HG03025 (cell line): ENCODE measurements around the gene TBC1D22A.
"Not testable (repeated sequence)": the region's sequence is repeated elsewhere in the genome, so short reads cannot be mapped to it uniquely, and the experiment has no call there.

Experiments used
- ATAC-seq: cut with Tn5 transposase; IDR thresholded peaks from one replicate; pipeline ENCODE4 v1.9.1; 2021; ENCODE audit warnings: mild to moderate bottlenecking, moderate library complexity; ENCODE audit not compliant: unreplicated experiment, low FRiP score

Gene TBC1D22A

GRCh38 chr22:46770151-46770641, 7.7 kb downstream of the TBC1D22A start:
- ATAC-seq: no peak

GRCh38 chr22:46770726-46771125, 8.3 kb downstream of the TBC1D22A start:
- ATAC-seq: no peak

DNA sequence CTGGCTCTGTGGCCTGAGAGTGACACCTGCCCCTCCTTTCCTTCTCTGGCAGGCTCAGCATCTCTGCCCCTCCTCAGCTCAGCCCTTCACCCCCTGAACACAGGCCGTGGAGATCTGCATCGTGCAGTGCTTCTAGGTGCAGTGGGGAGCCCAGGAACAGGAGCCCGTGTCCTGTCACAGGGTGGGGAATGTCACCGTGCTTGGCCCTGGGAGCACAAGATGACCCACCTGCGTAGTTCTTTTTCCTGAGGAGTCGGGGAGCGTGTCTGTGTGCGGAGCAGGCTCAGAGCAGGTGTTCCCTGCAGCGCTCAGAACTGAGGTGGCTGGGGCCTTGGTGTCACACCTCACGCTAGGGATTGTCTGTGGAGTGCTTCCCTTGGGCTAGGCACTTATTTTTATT, 10.6 kb downstream of the TBC1D22A start:
- ATAC-seq: no peak

GRCh38 chr22:46774253-46774979, 12.0 kb downstream of the TBC1D22A start:
- no peak for ATAC-seq

DNA sequence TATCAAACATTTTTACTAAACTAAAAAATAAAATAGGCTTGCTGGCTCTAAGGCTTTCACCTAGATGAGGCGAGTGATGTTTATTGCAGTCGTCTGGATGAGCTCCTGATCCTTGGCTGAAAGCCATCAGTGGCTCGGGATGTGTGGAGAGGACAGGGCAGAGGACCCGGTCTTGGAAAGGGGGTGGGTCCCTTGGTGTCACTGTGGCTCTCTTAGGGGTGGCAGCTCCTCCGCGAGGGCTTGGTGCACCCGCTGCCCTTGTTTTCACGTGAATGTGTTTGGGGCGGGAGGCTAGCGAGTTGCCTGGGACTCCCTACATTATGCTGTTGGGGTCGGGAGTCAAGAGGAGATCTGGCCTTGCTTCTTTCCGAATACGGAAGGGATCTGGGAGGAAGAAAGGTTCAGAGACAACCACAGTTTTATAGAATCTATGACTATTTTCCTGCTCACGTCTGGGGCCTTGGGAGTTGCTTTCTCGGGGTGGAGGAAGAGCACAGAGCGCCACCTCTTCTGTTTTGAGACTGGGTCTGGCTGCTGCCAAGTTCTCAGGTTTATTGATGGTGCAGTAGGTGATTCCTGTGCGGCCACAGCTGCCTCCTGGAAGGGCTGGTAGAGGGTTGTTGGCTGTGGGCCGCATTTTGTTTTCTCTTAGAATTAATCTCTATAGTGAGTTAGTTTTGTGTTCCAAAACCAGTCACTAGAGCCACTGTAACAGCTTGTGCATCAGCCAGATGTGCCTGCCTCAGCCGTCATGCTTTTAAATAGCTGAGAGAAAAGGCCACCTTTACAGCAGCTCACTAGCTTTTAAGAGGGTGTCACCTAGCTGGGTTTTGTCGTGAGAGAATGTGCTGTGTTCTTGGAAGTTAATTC, 12.8 kb downstream of the TBC1D22A start:
- no peak for ATAC-seq

GRCh38 chr22:46775850-46776826, 13.7 kb downstream of the TBC1D22A start:
- ATAC-seq: no peak

DNA sequence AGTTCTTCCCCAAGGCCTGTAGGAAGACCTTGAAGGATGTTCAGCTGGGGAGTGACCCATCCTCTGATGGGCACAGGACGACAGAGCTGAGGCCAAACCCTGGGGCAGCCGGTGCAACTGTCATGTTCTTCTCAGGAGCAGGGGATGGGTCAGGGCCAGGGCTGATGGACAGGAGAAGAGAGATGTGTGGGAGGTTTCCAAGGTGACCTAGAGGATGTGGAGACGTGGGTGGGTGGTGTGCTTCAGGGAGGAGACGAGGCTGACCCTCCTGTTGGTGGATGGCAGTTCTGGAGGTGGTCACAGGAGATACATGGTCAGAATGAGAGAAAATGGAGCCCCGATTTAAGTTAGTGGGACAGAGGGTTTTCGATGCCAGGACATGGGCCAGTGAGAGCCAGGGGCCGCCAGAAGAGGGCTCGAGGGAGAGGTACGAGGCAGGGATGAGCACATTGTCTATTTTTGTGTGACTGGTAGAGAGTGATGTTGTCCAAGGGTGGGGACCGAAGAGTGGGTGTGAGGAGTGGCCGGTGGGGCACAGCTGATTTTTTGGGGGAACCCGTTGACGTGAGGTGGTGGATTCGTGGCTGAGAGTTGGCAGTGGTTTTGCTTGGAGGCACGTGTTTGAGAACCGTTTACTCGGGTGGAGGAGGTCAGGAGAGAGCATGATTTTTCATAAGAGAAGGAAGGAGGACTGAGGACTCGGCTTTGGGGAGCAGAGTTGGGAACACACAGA, 14.6 kb downstream of the TBC1D22A start:
- ATAC-seq: no peak

- no peak for ATAC-seq
These were observed 15.1 kb downstream of the TBC1D22A start for GRCh38 chr22:46777609-46777970.

DNA sequence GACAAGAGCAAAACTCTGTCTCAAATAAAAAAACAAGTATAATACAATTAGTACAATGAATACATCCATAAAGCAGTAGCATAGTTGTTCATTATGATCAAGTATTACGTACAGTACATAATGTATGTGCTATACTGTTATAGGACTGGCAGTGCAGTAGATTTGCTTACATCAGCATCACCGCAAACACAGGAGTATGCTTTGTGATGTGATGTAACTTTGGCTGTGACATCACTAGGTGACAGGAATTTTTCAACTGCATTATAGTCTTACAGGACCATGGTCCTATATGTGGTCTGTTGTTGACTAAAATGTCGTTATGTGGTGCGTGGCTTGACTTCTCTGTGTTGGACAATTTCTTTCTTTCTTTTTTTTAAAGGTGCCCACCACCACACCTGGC, 16.6 kb downstream of the TBC1D22A start:
- no peak for ATAC-seq

DNA sequence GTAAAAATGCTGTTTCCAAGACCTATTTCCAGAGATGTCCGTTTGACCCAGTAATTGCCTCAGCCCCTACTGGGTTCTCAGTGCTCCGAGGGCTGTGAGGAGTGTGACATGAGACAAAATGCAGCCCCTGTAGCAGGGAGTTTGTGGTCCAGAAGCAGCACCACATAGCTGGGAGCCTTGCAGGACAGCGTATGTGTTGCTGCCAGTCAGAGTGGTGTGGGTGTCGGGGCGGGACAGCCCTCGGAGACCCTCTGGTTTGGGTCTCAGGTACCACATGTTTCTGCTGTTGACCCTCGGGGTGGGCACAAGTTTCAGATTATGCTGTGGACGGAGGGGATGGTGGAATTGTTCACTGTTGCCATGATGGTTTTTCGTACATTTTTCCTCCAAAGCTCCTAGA, 17.2 kb downstream of the TBC1D22A start:
- ATAC-seq: no peak

GRCh38 chr22:46780453-46780852, 18.0 kb downstream of the TBC1D22A start:
- ATAC-seq: no peak

GRCh38 chr22:46781291-46781690, 18.8 kb downstream of the TBC1D22A start:
- no peak for ATAC-seq

- ATAC-seq: not testable (repeated sequence)
These were observed 19.8 kb downstream of the TBC1D22A start for GRCh38 chr22:46782200-46782599.

GRCh38 chr22:46783721-46784120, 21.3 kb downstream of the TBC1D22A start:
- ATAC-seq: no peak

- ATAC-seq: no peak
These were observed 26.2 kb downstream of the TBC1D22A start for GRCh38 chr22:46788441-46789172.

DNA sequence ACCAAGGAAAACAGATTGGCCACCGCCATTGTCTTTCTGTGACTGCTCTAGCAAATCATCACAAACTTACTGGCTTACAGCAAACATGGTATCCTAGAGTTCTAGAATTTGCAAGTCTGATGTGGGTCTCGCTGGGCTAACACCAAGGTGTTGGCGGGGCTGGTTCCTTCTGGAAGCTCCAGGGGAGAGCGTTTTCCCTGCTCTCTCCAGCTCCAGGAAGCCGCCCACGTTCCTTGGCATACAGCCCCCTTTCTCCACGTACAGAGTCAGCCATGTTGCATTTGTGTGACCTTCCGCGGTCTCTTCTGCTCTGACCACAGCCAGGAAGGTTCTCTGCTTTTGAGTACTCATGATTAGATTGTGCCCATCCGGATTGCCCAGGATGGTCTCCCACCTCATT, 27.5 kb downstream of the TBC1D22A start:
- ATAC-seq: no peak

- no peak for ATAC-seq
These were observed 28.8 kb downstream of the TBC1D22A start for GRCh38 chr22:46791201-46791731.

DNA sequence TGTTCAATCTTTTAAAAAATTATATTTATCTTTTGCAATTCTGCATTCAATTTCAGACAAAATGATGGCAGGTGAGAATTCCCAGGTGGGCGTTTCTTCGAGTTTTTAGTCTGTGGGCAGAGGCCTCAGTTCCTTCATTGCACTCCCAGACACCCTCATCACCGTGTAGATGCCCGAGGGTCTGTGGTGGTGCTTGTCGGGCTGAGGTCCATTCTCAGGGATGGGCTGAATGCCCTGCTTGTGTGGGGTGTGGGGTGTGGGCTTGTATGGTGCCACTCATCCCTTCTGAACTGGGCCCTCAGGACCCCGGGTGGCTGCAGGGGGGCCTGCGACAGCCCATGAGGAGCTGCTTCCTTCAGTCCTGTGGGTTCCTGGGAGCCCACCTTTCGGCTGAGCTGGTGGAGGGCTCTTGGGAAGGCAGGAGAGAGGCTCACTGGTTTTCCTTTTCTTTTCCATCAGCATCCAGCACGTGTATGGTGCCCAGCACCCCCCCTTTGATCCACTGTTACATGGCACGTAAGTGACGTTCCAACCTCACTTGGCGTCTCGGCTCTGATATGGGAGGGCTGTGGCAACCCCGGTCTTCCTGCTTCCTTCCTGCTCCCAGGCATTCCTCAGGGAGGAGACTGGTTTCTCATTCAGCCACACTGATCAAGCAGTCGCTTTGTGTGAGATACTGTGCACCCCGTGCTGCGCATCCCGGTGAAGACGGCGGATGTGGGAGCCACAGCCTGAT, 29.8 kb downstream of the TBC1D22A start:
- ATAC-seq: no peak
